Trophoblast cell (in vitro differentiated cells and primary cell): Measurements from ENCODE around the gene IGF1.

Experiments used
- DNase-seq, 2 donors: peaks; one replicate each; pipeline ENCODE4 v3.0.0-alpha.2; 2016
- H2AFZ ChIP-seq: 2 replicates; pipeline ENCODE4 v1.6.1; 2013; ENCODE audit warnings: low read length, moderate library complexity, mild to moderate bottlenecking; ENCODE audit not compliant: insufficient read depth, poor library complexity
- H2AK5ac ChIP-seq: 2 replicates; pipeline ENCODE4 v1.6.1; 2013; ENCODE audit warnings: mild to moderate bottlenecking, low read length
- H2BK120ac ChIP-seq: 2 replicates; pipeline ENCODE4 v1.6.1; 2013; ENCODE audit warnings: low read length, mild to moderate bottlenecking, moderate library complexity; ENCODE audit not compliant: insufficient read depth, poor library complexity
- H2BK12ac ChIP-seq: 2 replicates; pipeline ENCODE4 v1.6.1; 2013; ENCODE audit warnings: mild to moderate bottlenecking, low read length, moderate library complexity
- H2BK5ac ChIP-seq: 2 replicates; pipeline ENCODE4 v1.6.1; 2013; ENCODE audit warnings: low read length, low read depth, moderate library complexity, mild to moderate bottlenecking; ENCODE audit not compliant: poor library complexity
- H3K14ac ChIP-seq: 2 replicates; pipeline ENCODE4 v1.6.1; 2013; ENCODE audit warnings: mild to moderate bottlenecking, low read length
- H3K18ac ChIP-seq: 2 replicates; pipeline ENCODE4 v1.6.1; 2013; ENCODE audit warnings: mild to moderate bottlenecking, low read length
- H3K23ac ChIP-seq: 2 replicates; pipeline ENCODE4 v1.6.1; 2013; ENCODE audit warnings: low read length
- H3K27ac ChIP-seq: 2 replicates; pipeline ENCODE4 v1.5.1; 2013; ENCODE audit warnings: low read depth, mild to moderate bottlenecking, inconsistent platforms, low read length, moderate library complexity
- H3K27me3 ChIP-seq: 2 replicates; pipeline ENCODE4 v1.6.1; 2013; ENCODE audit warnings: inconsistent platforms, mild to moderate bottlenecking, low read length, moderate library complexity; ENCODE audit not compliant: insufficient read depth
- H3K36me3 ChIP-seq, 2 experiments: 1 replicate in 1 of 2; 2 replicates in 1 of 2; pipeline ENCODE4 v1.6.1; 2013; ENCODE audit warnings: low read length in 2 of 2, mild to moderate bottlenecking in 2 of 2, moderate library complexity in 1 of 2; ENCODE audit not compliant: insufficient read depth in 2 of 2, control insufficient read depth in 1 of 2
- H3K4ac ChIP-seq: 2 replicates; pipeline ENCODE4 v1.6.1; 2013; ENCODE audit warnings: low read depth, mild to moderate bottlenecking, low read length, moderate library complexity
- H3K4me1 ChIP-seq, 2 experiments: 1 replicate in 1 of 2; 2 replicates in 1 of 2; pipeline ENCODE4 v1.6.1; 2013; ENCODE audit warnings: low read length in 2 of 2, mild to moderate bottlenecking in 2 of 2, moderate library complexity in 1 of 2; ENCODE audit not compliant: insufficient read depth in 2 of 2, control insufficient read depth in 1 of 2
- H3K4me2 ChIP-seq: 2 replicates; pipeline ENCODE4 v1.6.1; 2013; ENCODE audit warnings: inconsistent platforms, mild to moderate bottlenecking, low read length, moderate library complexity
- H3K4me3 ChIP-seq: 2 replicates; pipeline ENCODE4 v1.5.1; 2013; ENCODE audit warnings: mild to moderate bottlenecking, low read depth, low read length, inconsistent platforms
- H3K79me1 ChIP-seq: one replicate; pipeline ENCODE4 v1.6.1; 2013; ENCODE audit warnings: low read length
- H3K79me2 ChIP-seq: 2 replicates; pipeline ENCODE4 v1.6.1; 2013; ENCODE audit warnings: low read length, mild to moderate bottlenecking; ENCODE audit not compliant: control insufficient read depth, insufficient read depth, poor library complexity
- H3K9ac ChIP-seq: 2 replicates; pipeline ENCODE4 v1.6.1; 2013; ENCODE audit warnings: mild to moderate bottlenecking, low read length
- H3K9me3 ChIP-seq: 2 replicates; pipeline ENCODE4 v1.6.1; 2013; ENCODE audit warnings: low read depth, mild to moderate bottlenecking, control low read depth, inconsistent platforms, low read length; ENCODE audit not compliant: insufficient read depth
- H4K12ac ChIP-seq: 2 replicates; pipeline ENCODE4 v1.6.1; 2013; ENCODE audit warnings: low read depth, mild to moderate bottlenecking, low read length, moderate library complexity
- H4K8ac ChIP-seq: 2 replicates; pipeline ENCODE4 v1.6.1; 2013; ENCODE audit warnings: low read depth, mild to moderate bottlenecking, low read length, moderate library complexity
- H4K91ac ChIP-seq: one replicate; pipeline ENCODE4 v1.6.1; 2013; ENCODE audit warnings: low read depth, mild to moderate bottlenecking, low read length, moderate library complexity
- WGBS: extraction: QIAGEN DNeasy Blood & Tissue Kit; methylation state at CpG from one replicate; pipeline ENCODE4 v1.1.7; 2013; ENCODE audit warnings: missing lambda C conversion rate; ENCODE audit not compliant: insufficient read length, insufficient coverage; ENCODE audit errors: extremely low coverage; 5-methylcytosine and 5-hydroxymethylcytosine counted together

The IGF1 gene

GRCh38 chr12:102479099-102479885 is 1.1 kb downstream of the IGF1 start:
- no peak overlapping the region for H4K8ac ChIP-seq
- no peak overlapping the region for H3K9ac ChIP-seq
- H3K4ac ChIP-seq: no peak overlapping the region
- H4K91ac ChIP-seq: no peak overlapping the region
- no peak overlapping the region for H2BK120ac ChIP-seq
- no peak overlapping the region for H3K23ac ChIP-seq
- H2AK5ac ChIP-seq: no peak overlapping the region
- no CpG with 5 or more reads among the region's 11 CpGs for WGBS
- H2BK12ac ChIP-seq: no peak overlapping the region
- no peak overlapping the region for H2AFZ ChIP-seq
- no peak overlapping the region for H3K18ac ChIP-seq
- H3K27ac ChIP-seq: peak overlapping the region; percentile 59
- peaks cover 7 to 13% of the 10 kb centered on the region in 2 experiments for H3K4me1 ChIP-seq
- H3K4me3 ChIP-seq: no peak overlapping the region
- peaks cover 4% of the 10 kb centered on the region for H3K79me1 ChIP-seq
- no peaks in the 10 kb centered on the region for H3K79me2 ChIP-seq
- peak in 1 of 2 donors; percentile 24 for DNase-seq
- no peak overlapping the region for H2BK5ac ChIP-seq
- H3K27me3 ChIP-seq: no peaks in the 10 kb centered on the region
- no peak overlapping the region for H3K14ac ChIP-seq
- peak overlapping the region; percentile 3 for H3K4me2 ChIP-seq
- no peaks in the 10 kb centered on the region for H3K36me3 ChIP-seq
- no peak overlapping the region for H4K12ac ChIP-seq
- H3K9me3 ChIP-seq: no peaks in the 10 kb centered on the region

GRCh38 chr12:102478405-102479098 is 1.8 kb downstream of the IGF1 start:
- Histone ChIP-seq H3K36me3 (no peaks in the 10 kb centered on the region), H2BK5ac (no peak overlapping the region), H3K79me1 (peaks cover 4% of the 10 kb centered on the region), H3K9ac (no peak overlapping the region), H3K14ac (no peak overlapping the region), H3K27me3 (no peaks in the 10 kb centered on the region), H4K8ac (no peak overlapping the region), H3K27ac (peak overlapping the region; percentile 59), H4K12ac (no peak overlapping the region), H3K4me2 (peak overlapping the region; percentile 3), H3K4me3 (no peak overlapping the region), H3K79me2 (no peaks in the 10 kb centered on the region), H3K4ac (no peak overlapping the region), H3K18ac (no peak overlapping the region), H2BK120ac (no peak overlapping the region), H3K23ac (no peak overlapping the region), H2AK5ac (no peak overlapping the region), H3K4me1 (peaks cover 7 to 14% of the 10 kb centered on the region in 2 experiments), H2AFZ (no peak overlapping the region), H3K9me3 (no peaks in the 10 kb centered on the region), H2BK12ac (no peak overlapping the region), H4K91ac (no peak overlapping the region)
- DNase-seq: no peak
- no CpG with 5 or more reads among the region's 4 CpGs for WGBS

- Histone ChIP-seq H2BK12ac (peak overlapping the region; percentile 80), H3K14ac (peak overlapping the region; percentile 55), H3K9me3 (no peaks in the 10 kb centered on the region), H3K4me1 (peaks cover 7 to 14% of the 10 kb centered on the region in 2 experiments), H2AFZ (peak overlapping the region; percentile 6), H2BK5ac (no peak overlapping the region), H3K4ac (no peak overlapping the region), H2BK120ac (peak overlapping the region; percentile 76), H3K79me2 (no peaks in the 10 kb centered on the region), H4K91ac (peak overlapping the region; percentile 49), H3K23ac (no peak overlapping the region), H4K8ac (peak overlapping the region; percentile 57), H3K36me3 (no peaks in the 10 kb centered on the region), H3K27ac (peak overlapping the region; percentile 6), H3K4me2 (no peak overlapping the region), H2AK5ac (no peak overlapping the region), H3K9ac (no peak overlapping the region), H3K18ac (peak overlapping the region; percentile 54), H3K4me3 (no peak overlapping the region), H4K12ac (no peak overlapping the region), H3K79me1 (peaks cover 3% of the 10 kb centered on the region), H3K27me3 (no peaks in the 10 kb centered on the region)
- no CpG with 5 or more reads among the region's 9 CpGs for WGBS
- DNase-seq: no peak
Measured at GRCh38 chr12:102475355-102475754, 5.0 kb downstream of the IGF1 start.

- H3K9ac ChIP-seq: no peak overlapping the region
- no peak overlapping the region for H3K23ac ChIP-seq
- no peak overlapping the region for H2BK5ac ChIP-seq
- no CpG with 5 or more reads among the region's 3 CpGs for WGBS
- H4K12ac ChIP-seq: no peak overlapping the region
- no peak overlapping the region for H3K4me2 ChIP-seq
- no peak overlapping the region for H2AFZ ChIP-seq
- no peaks in the 10 kb centered on the region for H3K79me2 ChIP-seq
- H2AK5ac ChIP-seq: no peak overlapping the region
- H3K79me1 ChIP-seq: peaks cover 3% of the 10 kb centered on the region
- H3K4me1 ChIP-seq: peaks cover 7 to 14% of the 10 kb centered on the region in 2 experiments
- no peak overlapping the region for H3K18ac ChIP-seq
- H3K14ac ChIP-seq: no peak overlapping the region
- H3K36me3 ChIP-seq: no peaks in the 10 kb centered on the region
- H4K8ac ChIP-seq: no peak overlapping the region
- peak overlapping the region; percentile 69 for H3K27ac ChIP-seq
- H3K4me3 ChIP-seq: no peak overlapping the region
- no peak overlapping the region for H3K4ac ChIP-seq
- no peaks in the 10 kb centered on the region for H3K9me3 ChIP-seq
- no peaks in the 10 kb centered on the region for H3K27me3 ChIP-seq
- H2BK120ac ChIP-seq: no peak overlapping the region
- H4K91ac ChIP-seq: no peak overlapping the region
- peak in 1 of 2 donors; percentile 44 for DNase-seq
- H2BK12ac ChIP-seq: no peak overlapping the region
Measured at GRCh38 chr12:102474438-102475064, 5.8 kb downstream of the IGF1 start.
